ENCODE measurements around the gene OSBPL6.
A peak's percentile ranks its signal among the peaks of the same experiment; 100 is the strongest.

OSBPL6 gene

DNA sequence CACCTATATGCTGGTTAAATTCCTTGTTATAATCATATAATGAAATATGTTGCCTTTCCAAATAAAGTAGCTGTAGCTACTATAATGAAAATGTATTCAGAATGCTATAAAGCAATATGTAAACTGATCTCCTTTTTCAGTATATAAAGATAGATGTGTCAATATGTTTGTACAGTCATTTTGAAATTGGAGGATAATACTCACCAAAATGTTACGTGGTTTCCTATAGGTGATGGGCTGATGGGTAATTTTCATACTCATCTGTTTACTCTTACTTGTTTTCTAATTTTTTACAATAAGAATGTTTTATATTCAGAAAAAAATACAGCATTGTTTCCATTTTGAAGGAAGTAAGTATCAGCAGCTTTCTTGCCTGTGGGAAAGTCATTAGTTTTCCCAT, 186.5 kb downstream of the OSBPL6 start:
- Histone ChIP-seq H3K9ac (ENCODE audit: low read depth, low read length, poor library complexity, severe bottlenecking) (no peak overlapping the region), H3K36me3 (ENCODE audit: insufficient read depth, low read length) (no peaks in the 10 kb centered on the region)

GRCh38 chr2:178383718-178384117, 189.4 kb downstream of the OSBPL6 start:
- peaks cover 4% of the 10 kb centered on the region for H3K4me1 ChIP-seq (ENCODE audit: insufficient read depth, low read length, poor library complexity, severe bottlenecking)
- no peaks in the 10 kb centered on the region for H3K79me2 ChIP-seq (ENCODE audit: insufficient read depth, low read length)
- no peaks in the 10 kb centered on the region for H3K9me2 ChIP-seq (replicated peaks; ENCODE audit: low read depth, low read length)
- TF ChIP-seq, protein P1, sequence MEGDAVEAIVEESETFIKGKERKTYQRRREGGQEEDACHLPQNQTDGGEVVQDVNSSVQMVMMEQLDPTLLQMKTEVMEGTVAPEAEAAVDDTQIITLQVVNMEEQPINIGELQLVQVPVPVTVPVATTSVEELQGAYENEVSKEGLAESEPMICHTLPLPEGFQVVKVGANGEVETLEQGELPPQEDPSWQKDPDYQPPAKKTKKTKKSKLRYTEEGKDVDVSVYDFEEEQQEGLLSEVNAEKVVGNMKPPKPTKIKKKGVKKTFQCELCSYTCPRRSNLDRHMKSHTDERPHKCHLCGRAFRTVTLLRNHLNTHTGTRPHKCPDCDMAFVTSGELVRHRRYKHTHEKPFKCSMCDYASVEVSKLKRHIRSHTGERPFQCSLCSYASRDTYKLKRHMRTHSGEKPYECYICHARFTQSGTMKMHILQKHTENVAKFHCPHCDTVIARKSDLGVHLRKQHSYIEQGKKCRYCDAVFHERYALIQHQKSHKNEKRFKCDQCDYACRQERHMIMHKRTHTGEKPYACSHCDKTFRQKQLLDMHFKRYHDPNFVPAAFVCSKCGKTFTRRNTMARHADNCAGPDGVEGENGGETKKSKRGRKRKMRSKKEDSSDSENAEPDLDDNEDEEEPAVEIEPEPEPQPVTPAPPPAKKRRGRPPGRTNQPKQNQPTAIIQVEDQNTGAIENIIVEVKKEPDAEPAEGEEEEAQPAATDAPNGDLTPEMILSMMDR (conservative IDR thresholded peaks at IDR 0.05; ENCODE audit: low read length) = no peak
- no peak for TF ChIP-seq EZH2phosphoT487 (IDR thresholded peaks at IDR 0.05; ENCODE audit: borderline replicate concordance)
- no peaks in the 10 kb centered on the region for H3K36me3 ChIP-seq (ENCODE audit: insufficient read depth, low read length)
- no peak overlapping the region for H3K4me3 ChIP-seq (ENCODE audit: low read length, poor library complexity, severe bottlenecking)
- no peaks in the 10 kb centered on the region for H3K9me3 ChIP-seq (ENCODE audit: insufficient read depth, low read depth, low read length)
- H4K20me1 ChIP-seq (ENCODE audit: insufficient read depth, low read length, poor library complexity, severe bottlenecking) = no peaks in the 10 kb centered on the region
- no peaks in the 10 kb centered on the region for H3F3A ChIP-seq (ENCODE audit: low read depth)
- no peaks in the 10 kb centered on the region for H3K27me3 ChIP-seq (ENCODE audit: insufficient read depth, low read length, poor library complexity, severe bottlenecking)
- no peak overlapping the region for H3K9ac ChIP-seq (ENCODE audit: low read depth, low read length, poor library complexity, severe bottlenecking)
- H3K4me2 ChIP-seq (ENCODE audit: low read depth, low read length, poor library complexity, severe bottlenecking) = no peak overlapping the region
- H2AFZ ChIP-seq (ENCODE audit: low read length) = no peak overlapping the region

More for the DNA sequence above, 186.5 kb downstream of the OSBPL6 start:
- Histone ChIP-seq H3K27me3 (ENCODE audit: insufficient read depth, low read length, poor library complexity, severe bottlenecking) (no peaks in the 10 kb centered on the region), H4K20me1 (ENCODE audit: insufficient read depth, low read length, poor library complexity, severe bottlenecking) (no peaks in the 10 kb centered on the region), H3K4me2 (ENCODE audit: low read depth, low read length, poor library complexity, severe bottlenecking) (no peak overlapping the region), H3K4me3 (ENCODE audit: low read length, poor library complexity, severe bottlenecking) (no peak overlapping the region), H3K9me2 (replicated peaks; ENCODE audit: low read depth, low read length) (no peaks in the 10 kb centered on the region), H2AFZ (ENCODE audit: low read length) (peak overlapping the region; percentile 39; the same call in 1 of the 2 replicates), H3K9me3 (ENCODE audit: insufficient read depth, low read depth, low read length) (no peaks in the 10 kb centered on the region), H3F3A (ENCODE audit: low read depth) (no peaks in the 10 kb centered on the region), H3K4me1 (ENCODE audit: insufficient read depth, low read length, poor library complexity, severe bottlenecking) (no peaks in the 10 kb centered on the region), H3K79me2 (ENCODE audit: insufficient read depth, low read length) (no peaks in the 10 kb centered on the region)
- TF ChIP-seq, protein P1 (conservative IDR thresholded peaks at IDR 0.05; ENCODE audit: low read length) = no peak
- TF ChIP-seq EZH2phosphoT487 (IDR thresholded peaks at IDR 0.05; ENCODE audit: borderline replicate concordance) = no peak

DNA sequence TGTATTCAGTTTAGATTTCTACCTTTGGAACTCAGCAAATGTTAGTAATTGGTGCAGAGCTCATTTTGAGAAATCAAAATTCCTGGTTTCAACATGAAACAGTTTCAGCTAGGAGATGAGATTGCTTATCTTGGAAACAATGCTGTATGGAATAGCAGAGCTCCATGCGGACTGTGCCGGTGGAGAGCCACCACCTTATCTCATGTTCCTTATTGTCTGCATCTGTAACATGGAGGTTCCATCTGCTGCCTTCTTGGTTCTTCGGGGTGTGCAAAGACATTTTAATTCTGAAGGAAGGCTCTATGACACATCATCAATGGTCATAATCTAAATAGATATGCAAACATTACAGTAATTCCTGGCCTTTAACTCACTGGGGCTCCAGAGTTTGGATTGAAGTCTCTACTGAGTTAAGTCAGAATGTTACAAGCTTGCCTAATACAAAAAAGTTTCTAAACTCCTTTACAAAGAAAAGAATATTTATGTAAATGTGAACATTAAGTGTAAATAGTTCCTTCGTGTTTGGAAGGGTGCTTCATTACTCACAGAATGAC, 191.4 kb downstream of the OSBPL6 start:
- no peak overlapping the region for H3K4me2 ChIP-seq (ENCODE audit: low read depth, low read length, poor library complexity, severe bottlenecking)
- no peak overlapping the region for H3K4me3 ChIP-seq (ENCODE audit: low read length, poor library complexity, severe bottlenecking)
- H2AFZ ChIP-seq (ENCODE audit: low read length) = no peak overlapping the region
- TF ChIP-seq EZH2phosphoT487 (IDR thresholded peaks at IDR 0.05; ENCODE audit: borderline replicate concordance) = no peak
- TF ChIP-seq, protein P1 (conservative IDR thresholded peaks at IDR 0.05; ENCODE audit: low read length) = no peak
- H3K4me1 ChIP-seq (ENCODE audit: insufficient read depth, low read length, poor library complexity, severe bottlenecking) = peaks cover 4% of the 10 kb centered on the region
- no peaks in the 10 kb centered on the region for H3K79me2 ChIP-seq (ENCODE audit: insufficient read depth, low read length)
- no peaks in the 10 kb centered on the region for H3K9me3 ChIP-seq (ENCODE audit: insufficient read depth, low read depth, low read length)
- H3K27me3 ChIP-seq (ENCODE audit: insufficient read depth, low read length, poor library complexity, severe bottlenecking) = no peaks in the 10 kb centered on the region
- no peaks in the 10 kb centered on the region for H4K20me1 ChIP-seq (ENCODE audit: insufficient read depth, low read length, poor library complexity, severe bottlenecking)
- no peaks in the 10 kb centered on the region for H3K36me3 ChIP-seq (ENCODE audit: insufficient read depth, low read length)
- no peaks in the 10 kb centered on the region for H3K9me2 ChIP-seq (replicated peaks; ENCODE audit: low read depth, low read length)
- H3F3A ChIP-seq (ENCODE audit: low read depth) = no peaks in the 10 kb centered on the region
- H3K9ac ChIP-seq (ENCODE audit: low read depth, low read length, poor library complexity, severe bottlenecking) = no peak overlapping the region
